Stimulated activated CD4-positive, alpha-beta T cell treated with anti-CD3 and anti-CD28 coated beads, Interleukin-1b, Interleukin-23, amount 100 ng/mL, for 4 hours (primary cell): ENCODE measurements around the gene SENP5.

ENCODE experiments used
- DNase-seq, 2 donors: peaks; one replicate each; pipeline ENCODE4 v3.0.0-alpha.2; 2020; ENCODE audit warnings: low read depth in 2 of 2

The SENP5 gene

GRCh38 chr3:196967412-196968232 is 99.9 kb downstream of the SENP5 start:
- no peak for DNase-seq

GRCh38 chr3:196968233-196969133 is 100.8 kb downstream of the SENP5 start, which contains the start of gene PIGZ:
Gene PIGZ, minus strand, starts transcription at chr3:196968833. Its CDS starts 16,802 bp downstream, at chr3:196952031.
- peak in 1 of 2 donors; percentile 51 for DNase-seq

GRCh38 chr3:196969134-196969659 is 101.5 kb downstream of the SENP5 start:
- DNase-seq: peak; percentile 20 to 45

- peak; percentile 56 to 73 for DNase-seq
Measured at GRCh38 chr3:196969660-196970546, 102.2 kb downstream of the SENP5 start.

GRCh38 chr3:196970547-196971093 is 102.9 kb downstream of the SENP5 start:
- no peak for DNase-seq

GRCh38 chr3:196971094-196971698 is 103.5 kb downstream of the SENP5 start:
- no peak for DNase-seq

GRCh38 chr3:196974661-196975060 is 106.9 kb downstream of the SENP5 start:
- DNase-seq: no peak

- DNase-seq: no peak
Measured at GRCh38 chr3:196975349-196975748, 107.6 kb downstream of the SENP5 start.

GRCh38 chr3:196976941-196977340 is 109.2 kb downstream of the SENP5 start:
- DNase-seq: no peak

GRCh38 chr3:196979545-196979944 is 111.8 kb downstream of the SENP5 start:
- DNase-seq: no peak

GRCh38 chr3:196981657-196982056 is 113.9 kb downstream of the SENP5 start:
- no peak for DNase-seq

- no peak for DNase-seq
Measured at GRCh38 chr3:196983186-196983585, 115.5 kb downstream of the SENP5 start.
